Endothelial cell of umbilical vein (primary cell): Measurements from ENCODE around the gene MBD4. TPM values are rescaled to one million over a fixed set of nuclear protein-coding genes. Genes with fewer than 3 reads are reported as not detected.
A peak's percentile ranks its signal among the peaks of the same experiment; 100 is the strongest.

Source experiments
- BruUV-seq: library from RNA; stranded (reverse); fragments of 400-500 nt; replicated peaks from 2 replicates; lab custom pipeline; 2021; lab: Mats Ljungman, UMichigan
- CTCF ChIA-PET: fragments of 300-600, 350-600 bp; sonication (Branson Sonifier 250); formaldehyde crosslinking; loops from one replicate; lab custom pipeline; 2021; ENCODE audit warnings: antibody characterized with exemption, inconsistent platforms; lab: Charles Lee
- POLR2A ChIA-PET: fragments of 300-600, 350-600 bp; sonication (Branson Sonifier 250); formaldehyde crosslinking; loops from one replicate; lab custom pipeline; 2021; ENCODE audit warnings: antibody characterized with exemption, inconsistent platforms; lab: Charles Lee
- DNase-seq: peaks from one replicate; pipeline ENCODE4 v3.0.0-alpha.2; 2011; ENCODE audit warnings: low read depth, low spot score
- FAIRE-seq: peaks from 2 replicates; lab custom pipeline; 2011; peaks lifted over from hg19 to GRCh38; lab: Jason Lieb, UNC
- H2AFZ ChIP-seq: 2 replicates; pipeline ENCODE4 v1.6.0; 2012; ENCODE audit warnings: low read depth, low read length, control low read depth, inconsistent platforms
- H3K27ac ChIP-seq: 2 replicates; pipeline ENCODE4 v1.5.1; 2011; ENCODE audit warnings: low read depth, mild to moderate bottlenecking, control low read depth, low read length, moderate library complexity; ENCODE audit not compliant: insufficient read depth
- H3K27me3 ChIP-seq, 2 experiments: 2 replicates each; pipeline versions ENCODE4 v1.6.0 to v1.6.1; 2011; ENCODE audit warnings: low read length in 2 of 2, mixed read lengths in 1 of 2; ENCODE audit not compliant: control insufficient read depth in 2 of 2, insufficient read depth in 2 of 2
- H3K36me3 ChIP-seq, 2 experiments: 2 replicates in 1 of 2; 3 replicates in 1 of 2; pipeline ENCODE4 v1.5.1; 2011; ENCODE audit warnings: low read length in 2 of 2, mild to moderate bottlenecking in 1 of 2, moderate library complexity in 1 of 2; ENCODE audit not compliant: control insufficient read depth in 2 of 2, insufficient read depth in 2 of 2; ENCODE audit errors: extremely low read depth in 1 of 2
- H3K4me1 ChIP-seq: 3 replicates; pipeline ENCODE4 v1.5.1; 2011; ENCODE audit warnings: mild to moderate bottlenecking, low read length; ENCODE audit not compliant: control insufficient read depth, insufficient read depth; ENCODE audit errors: extremely low read depth
- H3K4me2 ChIP-seq: 2 replicates; pipeline ENCODE4 v1.6.1; 2011; ENCODE audit warnings: low read length, control low read depth, mixed read lengths; ENCODE audit not compliant: insufficient read depth
- H3K4me3 ChIP-seq, 3 experiments: fragments of 200-600 bp in 1 of 3; sonication (generic), shearing (Covaris generic) in 1 of 3; replicated peaks in 1 of 3; 2 replicates each; pipeline ENCODE4 v1.5.1; 2011 to 2016; ENCODE audit warnings: control low read depth in 3 of 3, low read length in 3 of 3, mild to moderate bottlenecking in 2 of 3, inconsistent platforms in 1 of 3, low read depth in 1 of 3, moderate library complexity in 1 of 3; ENCODE audit not compliant: insufficient read depth in 1 of 3
- H3K79me2 ChIP-seq: 2 replicates; pipeline ENCODE4 v1.6.0; 2012; ENCODE audit warnings: low read length, inconsistent platforms; ENCODE audit not compliant: control insufficient read depth, insufficient read depth
- H3K9ac ChIP-seq: replicated peaks from 2 replicates; pipeline ENCODE3; 2011; ENCODE audit warnings: low read length, control low read depth; ENCODE audit not compliant: insufficient read depth; ENCODE audit errors: extremely low read depth
- H3K9me1 ChIP-seq: replicated peaks from 3 replicates; pipeline ENCODE4 v1.6.0; 2011; ENCODE audit warnings: mild to moderate bottlenecking, low read length; ENCODE audit not compliant: control insufficient read depth, insufficient read depth; ENCODE audit errors: extremely low read depth
- H3K9me3 ChIP-seq: replicated peaks from 2 replicates; pipeline ENCODE4 v1.5.1; 2012; ENCODE audit warnings: low read length, inconsistent platforms; ENCODE audit not compliant: control insufficient read depth, insufficient read depth
- H4K20me1 ChIP-seq: replicated peaks from 2 replicates; pipeline ENCODE3; 2011; ENCODE audit warnings: mild to moderate bottlenecking, low read length; ENCODE audit not compliant: control insufficient read depth, insufficient read depth; ENCODE audit errors: extremely low read depth
- CTCF ChIP-seq, 2 donors: IDR thresholded peaks; 1 replicate in 1 of 2; 2 replicates in 1 of 2; pipeline ENCODE4 v1.5.1; 2011; ENCODE audit warnings: low read length in 2 of 2, mild to moderate bottlenecking in 2 of 2, moderate library complexity in 2 of 2, control low read depth in 1 of 2, inconsistent platforms in 1 of 2, low read depth in 1 of 2; ENCODE audit not compliant: insufficient read depth in 1 of 2; ENCODE audit errors: extremely low read depth in 1 of 2
- GATA2 ChIP-seq: IDR thresholded peaks from 2 replicates; pipeline ENCODE4 v1.7.0; 2011; ENCODE audit warnings: low read depth, mild to moderate bottlenecking, moderate library complexity, mixed read lengths, low read length; ENCODE audit not compliant: insufficient read length, insufficient read depth
- POLR2AphosphoS5 ChIP-seq: IDR thresholded peaks from 2 replicates; pipeline ENCODE4 v1.6.1; 2012; ENCODE audit warnings: low read depth, mild to moderate bottlenecking, control low read depth, low read length, moderate library complexity; ENCODE audit not compliant: insufficient read depth
- dilution Hi-C: fragments of 300-500 bp; cut with MboI; formaldehyde crosslinking; loops from one replicate; pipeline ENCODE4 v1.15.0; 2019; ENCODE audit warnings: low sequenced_read_pairs; ENCODE audit not compliant: extremely low pct_ligation_motif_present
- intact Hi-C: fragments of 100-400 bp; cut with micrococcal nuclease; formaldehyde crosslinking; loops from one replicate; pipeline ENCODE4 v1.10.0; 2022
- polyA plus RNA-seq, 4 experiments: library from polyadenylated mRNA; depleted of rRNA in 3 of 4; stranded (reverse) in 3 of 4; unstranded in 1 of 4; fragments of >200 nt; gene quantifications; 2 replicates each; pipeline versions ENCODE4 v1.2.1 to v1.2.3, GENCODE V29; 2011 to 2012; ENCODE audit warnings: missing spikeins in 1 of 4
- total RNA-seq: library from RNA; stranded (reverse); gene quantifications from 2 replicates; pipeline ENCODE4 v1.2.3, GENCODE V29; 2021

Gene MBD4
- total and polyA plus RNA-seq, 2 donors (not counting 3 experiments of a cell fraction or from before 2014, with no cell fraction given), result 17.4 to 39.5 TPM

GRCh38 chr3:129421988-129422745 is 17.6 kb downstream of the MBD4 start:
- no peak overlapping the region for H3K4me3 ChIP-seq
- H3K4me2 ChIP-seq, result no peak overlapping the region
- FAIRE-seq (peak; percentile 40), DNase-seq (peak; percentile 19)
- no peaks in the 10 kb centered on the region for H3K79me2 ChIP-seq
- peaks cover 6% of the 10 kb centered on the region for H3K4me1 ChIP-seq
- CTCF ChIA-PET, result interaction anchor here (0.6 to 3.9 kb wide), 7 partner anchors 9 to 628 kb away, joined by 3 to 25 read pairs (median 3); no protein-coding TSS in a partner anchor
- no peak overlapping the region for H3K27ac ChIP-seq
- H3K27me3 ChIP-seq, result no peaks in the 10 kb centered on the region
- H4K20me1 ChIP-seq, result no peaks in the 10 kb centered on the region
- H3K9me1 ChIP-seq, result no peaks in the 10 kb centered on the region
- H3K9me3 ChIP-seq, result no peaks in the 10 kb centered on the region
- no peaks in the 10 kb centered on the region for H3K36me3 ChIP-seq
- intact Hi-C loops, result no loop called here
- dilution Hi-C loops, result no loop called here
- TF ChIP-seq GATA2 (no peak), CTCF (IDR thresholded peaks at IDR 0.05; ENCODE audit: extremely low read depth in 1 of 2, insufficient read depth in 1 of 2, low read depth in 1 of 2, low read length in 2 of 2) (peak in 1 of 2 donors; percentile 25), POLR2AphosphoS5 (no peak)
- H2AFZ ChIP-seq, result no peak overlapping the region
- H3K9ac ChIP-seq, result no peak overlapping the region
- POLR2A ChIA-PET, result no interaction called here
- BruUV-seq, result no TSS peak
